ENCODE results near the gene ANAPC16. TPM values are rescaled to one million over a fixed set of nuclear protein-coding genes. Genes with fewer than 3 reads are reported as not detected.

The ANAPC16 gene
- total RNA-seq, 1 experiment from 2014 or later = 71.1 TPM

- ChIA-PET POLR2A (interaction anchor here (0.6 to 13.5 kb wide), 32 partner anchors 10 to 423 kb away, joined by 3 to 371 read pairs (median 5); partner anchors contain the start of genes ANAPC16, ASCC1 and PSAP), CTCF (interaction anchor here (1.0 to 3.1 kb wide), 6 partner anchors 10 to 225 kb away, joined by 3 to 12 read pairs (median 5); no protein-coding TSS in a partner anchor), RAD21 (ENCODE audit: low non-redundant PET in 1 of 2, low total read pairs in 2 of 2, uncharacterized antibody in 2 of 2, unreplicated experiment in 2 of 2) (interaction anchor here (0.6 to 1.4 kb wide), 3 partner anchors 47 to 58 kb away, joined by 3 read pairs; no protein-coding TSS in a partner anchor)
- BruUV-seq (replicated peaks) = no TSS peak
- Histone ChIP-seq H3K4me3 (replicated peaks in 1 of 2; ENCODE audit: low read depth in 1 of 2, low read length in 2 of 2) (peak within 1 kb of the TSS; percentile 93 to 94), H3K9me2 (ENCODE audit: insufficient read depth) (no peaks in the 10 kb centered on the region), H3K27ac (ENCODE audit: low read depth, low read length) (peak within 1 kb of the TSS; percentile 91), H3K79me2 (ENCODE audit: insufficient read depth, low read length) (peaks cover 19% of the 10 kb centered on the region), H2AFZ (ENCODE audit: low read depth, low read length, poor library complexity, severe bottlenecking) (no peak within 1 kb of the TSS), H3K4me1 (ENCODE audit: control insufficient read depth in 1 of 2, insufficient read depth in 2 of 2, low read length in 2 of 2) (peaks cover 39 to 69% of the 10 kb centered on the region in 2 experiments), H4K20me1 (ENCODE audit: insufficient read depth) (no peaks in the 10 kb centered on the region), H3K9ac (ENCODE audit: low read length) (peak within 1 kb of the TSS; percentile 79), H3K9me3 (ENCODE audit: control insufficient read depth in 1 of 2, insufficient read depth in 1 of 2, low read depth in 1 of 2, low read length in 2 of 2) (no peaks in the 10 kb centered on the region), H3K36me3 (ENCODE audit: control insufficient read depth in 1 of 2, insufficient read depth in 2 of 2, low read length in 2 of 2) (peaks cover 8 to 13% of the 10 kb centered on the region in 2 experiments; a peak in 2 of 4 replicates), H3K4me2 (ENCODE audit: low read length) (peak within 1 kb of the TSS; percentile 90), H3K27me3 (ENCODE audit: insufficient read depth, low read length) (no peaks in the 10 kb centered on the region)
- intact Hi-C loops (cut with micrococcal nuclease) = no loop called here
- ATAC-seq (peak; percentile 91), DNase-seq (ENCODE audit: low read depth, low spot score) (peak; percentile 96)
- TF ChIP-seq, protein P1, sequence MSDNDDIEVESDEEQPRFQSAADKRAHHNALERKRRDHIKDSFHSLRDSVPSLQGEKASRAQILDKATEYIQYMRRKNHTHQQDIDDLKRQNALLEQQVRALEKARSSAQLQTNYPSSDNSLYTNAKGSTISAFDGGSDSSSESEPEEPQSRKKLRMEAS (IDR thresholded peaks at IDR 0.05) = no peak
- TF ChIP-seq EZH2phosphoT487 (IDR thresholded peaks at IDR 0.05; ENCODE audit: borderline replicate concordance) (no peak), POLR2A (IDR thresholded peaks at IDR 0.05; ENCODE audit: borderline replicate concordance, extremely low read depth, insufficient read depth, insufficient read length) (peak; percentile 99), RAD21 (IDR thresholded peaks at IDR 0.05; ENCODE audit: low read depth) (no peak), SRF (IDR thresholded peaks at IDR 0.05; ENCODE audit: low read depth) (no peak), CTCF (IDR thresholded peaks at IDR 0.05 in 2 of 3, conservative IDR thresholded peaks at IDR 0.05 in 1 of 3; ENCODE audit: borderline replicate concordance in 1 of 3, insufficient read depth in 1 of 3, low read depth in 2 of 3, low read length in 2 of 3) (no peak), FOSL1 (IDR thresholded peaks at IDR 0.05; ENCODE audit: low read depth) (no peak), TCF7L2 (IDR thresholded peaks at IDR 0.05; ENCODE audit: borderline replicate concordance, extremely low read depth, insufficient read depth, insufficient read length) (peak; percentile 8), POLR2AphosphoS5 (IDR thresholded peaks at IDR 0.05; ENCODE audit: low read depth, low read length) (peak; percentile 99), JUND (IDR thresholded peaks at IDR 0.05) (no peak), YY1 (IDR thresholded peaks at IDR 0.05; ENCODE audit: extremely low read depth, insufficient replicate concordance, low read depth, low read length) (peak; percentile 52), SP1 (IDR thresholded peaks at IDR 0.05; ENCODE audit: low read depth) (no peak), ZBTB33 (IDR thresholded peaks at IDR 0.05; ENCODE audit: extremely low read depth, insufficient replicate concordance, low read length) (peak; percentile 86)
- TF ChIP-seq, protein P2, sequence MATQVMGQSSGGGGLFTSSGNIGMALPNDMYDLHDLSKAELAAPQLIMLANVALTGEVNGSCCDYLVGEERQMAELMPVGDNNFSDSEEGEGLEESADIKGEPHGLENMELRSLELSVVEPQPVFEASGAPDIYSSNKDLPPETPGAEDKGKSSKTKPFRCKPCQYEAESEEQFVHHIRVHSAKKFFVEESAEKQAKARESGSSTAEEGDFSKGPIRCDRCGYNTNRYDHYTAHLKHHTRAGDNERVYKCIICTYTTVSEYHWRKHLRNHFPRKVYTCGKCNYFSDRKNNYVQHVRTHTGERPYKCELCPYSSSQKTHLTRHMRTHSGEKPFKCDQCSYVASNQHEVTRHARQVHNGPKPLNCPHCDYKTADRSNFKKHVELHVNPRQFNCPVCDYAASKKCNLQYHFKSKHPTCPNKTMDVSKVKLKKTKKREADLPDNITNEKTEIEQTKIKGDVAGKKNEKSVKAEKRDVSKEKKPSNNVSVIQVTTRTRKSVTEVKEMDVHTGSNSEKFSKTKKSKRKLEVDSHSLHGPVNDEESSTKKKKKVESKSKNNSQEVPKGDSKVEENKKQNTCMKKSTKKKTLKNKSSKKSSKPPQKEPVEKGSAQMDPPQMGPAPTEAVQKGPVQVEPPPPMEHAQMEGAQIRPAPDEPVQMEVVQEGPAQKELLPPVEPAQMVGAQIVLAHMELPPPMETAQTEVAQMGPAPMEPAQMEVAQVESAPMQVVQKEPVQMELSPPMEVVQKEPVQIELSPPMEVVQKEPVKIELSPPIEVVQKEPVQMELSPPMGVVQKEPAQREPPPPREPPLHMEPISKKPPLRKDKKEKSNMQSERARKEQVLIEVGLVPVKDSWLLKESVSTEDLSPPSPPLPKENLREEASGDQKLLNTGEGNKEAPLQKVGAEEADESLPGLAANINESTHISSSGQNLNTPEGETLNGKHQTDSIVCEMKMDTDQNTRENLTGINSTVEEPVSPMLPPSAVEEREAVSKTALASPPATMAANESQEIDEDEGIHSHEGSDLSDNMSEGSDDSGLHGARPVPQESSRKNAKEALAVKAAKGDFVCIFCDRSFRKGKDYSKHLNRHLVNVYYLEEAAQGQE (IDR thresholded peaks at IDR 0.05; ENCODE audit: low read depth) = no peak
- TF ChIP-seq, protein P3, sequence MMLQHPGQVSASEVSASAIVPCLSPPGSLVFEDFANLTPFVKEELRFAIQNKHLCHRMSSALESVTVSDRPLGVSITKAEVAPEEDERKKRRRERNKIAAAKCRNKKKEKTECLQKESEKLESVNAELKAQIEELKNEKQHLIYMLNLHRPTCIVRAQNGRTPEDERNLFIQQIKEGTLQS (IDR thresholded peaks at IDR 0.05) = no peak
These were observed 57.8 kb downstream of the ANAPC16 start, which contains the start of gene DDIT4 for GRCh38 chr10:72273410-72274212. Gene DDIT4 (plus strand): TSS chr10:72273924. CDS start chr10:72274217, 293 bp downstream.
